Activated CD4-positive, alpha-beta T cell treated with anti-CD3 and anti-CD28 coated beads, Interleukin-2, amount 50 U/mL, for 24 hours (primary cell): ENCODE measurements around the gene LIPE.
"Not testable (repeated sequence)": the region's sequence is repeated elsewhere in the genome, so short reads cannot be mapped to it uniquely, and the experiment has no call there.

ENCODE experiments used
- DNase-seq, 2 donors: peaks; one replicate each; pipeline ENCODE4 v3.0.0-alpha.2; 2020; ENCODE audit warnings: low read depth in 1 of 2, low spot score in 1 of 2

The LIPE gene

DNA sequence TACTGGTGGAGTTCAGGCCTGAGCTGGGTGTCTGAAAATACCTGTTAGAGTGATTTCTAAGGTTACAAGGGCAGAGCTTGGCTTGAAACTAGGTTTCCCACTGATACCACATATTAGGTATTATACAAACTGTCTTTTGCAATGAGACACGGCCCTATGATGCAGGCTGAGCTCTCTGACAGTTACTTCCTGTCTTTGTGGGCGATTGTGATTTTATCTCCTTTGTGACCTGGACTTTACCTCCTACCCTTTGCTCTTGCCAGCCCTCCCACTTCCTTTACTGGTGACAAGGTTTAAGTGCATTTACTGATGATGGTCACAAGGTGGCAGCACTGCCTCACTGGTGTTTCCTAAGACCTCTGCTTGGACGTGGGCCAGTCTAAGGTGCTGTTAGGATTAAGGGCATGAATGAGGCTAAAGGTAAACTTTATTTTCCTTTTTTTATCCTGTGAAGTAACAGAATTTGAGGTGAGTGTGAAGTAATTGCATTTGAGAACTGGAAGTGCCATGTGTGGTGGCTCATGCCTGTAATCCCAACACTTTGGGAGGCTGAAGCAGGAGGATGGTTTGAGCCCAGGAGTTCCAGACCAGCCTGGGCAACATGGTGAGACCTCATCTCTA is 23.2 kb upstream of the LIPE start:
- DNase-seq = peak; percentile 43 to 72

DNA sequence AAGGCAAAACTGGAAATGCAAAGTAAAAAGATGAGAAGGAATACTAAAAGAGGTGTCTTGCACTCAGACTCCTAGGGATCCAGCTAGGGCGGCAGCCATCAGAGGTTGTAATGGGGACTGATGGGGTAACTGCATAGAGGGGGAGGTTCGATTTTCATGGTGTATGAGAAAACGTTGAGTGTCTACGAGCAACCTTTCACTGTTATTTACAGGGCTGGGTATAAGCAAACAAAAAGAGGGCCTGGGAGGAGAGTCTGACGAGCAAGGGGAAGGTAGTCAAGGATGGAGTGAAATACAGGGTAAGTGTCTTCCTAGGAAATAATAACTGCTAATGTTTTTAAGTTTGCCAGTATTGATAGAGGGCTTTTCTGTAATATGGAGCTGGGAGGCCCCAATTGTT is 21.1 kb upstream of the LIPE start:
- DNase-seq = not testable (repeated sequence)

DNA sequence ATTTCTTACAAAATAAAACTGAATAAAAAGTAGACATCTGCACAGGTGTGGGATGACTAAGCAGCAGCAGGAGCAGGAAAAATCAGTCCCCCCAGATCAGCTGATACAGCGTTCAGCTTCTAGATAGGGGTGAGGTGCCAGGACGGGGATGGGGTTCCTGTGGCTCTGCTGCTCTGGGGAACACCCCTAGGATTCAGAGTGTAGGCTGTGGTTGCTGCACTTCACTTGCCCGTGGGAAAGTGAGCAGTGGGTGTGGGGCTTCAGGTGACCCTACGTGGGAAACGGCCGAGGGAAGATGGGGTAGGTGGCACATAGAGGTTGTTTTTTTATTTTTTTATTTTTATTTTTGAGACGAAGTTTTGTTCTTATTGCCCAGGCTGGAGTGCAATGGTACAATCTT is 18.8 kb upstream of the LIPE start:
- DNase-seq = no peak

DNA sequence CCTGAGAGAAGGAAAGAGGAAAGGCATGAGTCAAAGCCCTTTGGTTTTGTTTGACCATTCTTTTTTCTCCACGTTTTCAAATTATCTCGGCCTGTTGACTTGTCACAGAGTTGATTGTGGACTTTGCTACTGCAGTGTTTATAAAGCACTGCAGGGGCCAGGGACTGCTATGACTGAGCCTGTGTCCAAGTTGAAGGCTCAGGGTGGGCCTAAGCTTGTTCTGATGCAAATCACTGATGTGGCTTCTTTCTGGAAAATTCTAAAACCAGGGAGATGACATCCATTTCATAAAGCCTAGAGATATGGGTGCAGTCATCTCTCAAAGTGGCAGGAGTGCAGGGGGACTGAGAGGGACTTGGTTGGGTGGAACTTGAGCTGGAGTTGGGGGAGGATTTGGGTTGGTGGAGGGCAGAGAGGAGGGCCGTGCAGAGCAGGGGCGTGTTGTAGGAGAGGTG is 16.8 kb upstream of the LIPE start:
- DNase-seq = no peak

DNA sequence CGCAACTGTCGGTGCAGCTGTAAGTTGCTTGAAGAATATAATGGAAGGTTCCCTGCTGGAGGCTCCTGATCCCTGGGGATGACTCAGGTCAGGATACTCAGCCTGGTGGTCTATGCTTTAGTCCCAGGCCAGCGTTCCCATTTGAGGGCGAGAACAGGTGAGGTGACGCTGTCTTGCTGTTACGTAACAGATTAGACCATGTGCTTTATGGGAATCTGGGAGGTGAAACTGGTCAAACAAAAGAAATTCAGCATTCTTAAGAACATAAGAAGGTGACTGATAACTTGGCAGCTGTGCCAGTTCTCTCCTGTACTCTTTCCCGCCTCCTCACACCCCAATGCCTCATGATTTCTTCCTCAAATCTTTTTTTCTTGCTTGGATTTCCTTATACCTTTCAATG is 15.6 kb upstream of the LIPE start, which contains the start of gene CXCL17:
CXCL17 (minus strand) TSS at position 114 of the 400 bp plus-strand sequence. CDS start 114 bp downstream, outside the sequence.
- no peak for DNase-seq

DNA sequence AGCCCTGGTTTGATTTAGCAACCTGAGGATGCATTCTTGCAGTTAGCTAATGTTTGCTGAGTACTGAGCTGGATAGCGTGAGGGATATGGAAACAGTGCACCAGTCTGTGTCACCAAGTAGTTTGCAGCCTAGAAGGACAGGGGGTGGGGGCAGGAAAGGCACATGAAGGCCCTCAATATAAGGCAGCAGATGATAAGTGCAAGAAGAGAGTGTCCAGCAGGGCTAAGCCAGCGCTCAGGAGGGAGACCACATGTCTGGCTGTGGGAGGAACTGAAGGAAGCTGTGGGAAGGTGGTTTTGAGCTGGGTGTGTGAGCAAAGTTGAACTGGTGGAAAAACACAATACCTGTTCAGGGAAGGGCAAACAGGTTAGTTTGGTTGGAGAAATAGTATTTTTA is 13.9 kb upstream of the LIPE start:
- DNase-seq = no peak

DNA sequence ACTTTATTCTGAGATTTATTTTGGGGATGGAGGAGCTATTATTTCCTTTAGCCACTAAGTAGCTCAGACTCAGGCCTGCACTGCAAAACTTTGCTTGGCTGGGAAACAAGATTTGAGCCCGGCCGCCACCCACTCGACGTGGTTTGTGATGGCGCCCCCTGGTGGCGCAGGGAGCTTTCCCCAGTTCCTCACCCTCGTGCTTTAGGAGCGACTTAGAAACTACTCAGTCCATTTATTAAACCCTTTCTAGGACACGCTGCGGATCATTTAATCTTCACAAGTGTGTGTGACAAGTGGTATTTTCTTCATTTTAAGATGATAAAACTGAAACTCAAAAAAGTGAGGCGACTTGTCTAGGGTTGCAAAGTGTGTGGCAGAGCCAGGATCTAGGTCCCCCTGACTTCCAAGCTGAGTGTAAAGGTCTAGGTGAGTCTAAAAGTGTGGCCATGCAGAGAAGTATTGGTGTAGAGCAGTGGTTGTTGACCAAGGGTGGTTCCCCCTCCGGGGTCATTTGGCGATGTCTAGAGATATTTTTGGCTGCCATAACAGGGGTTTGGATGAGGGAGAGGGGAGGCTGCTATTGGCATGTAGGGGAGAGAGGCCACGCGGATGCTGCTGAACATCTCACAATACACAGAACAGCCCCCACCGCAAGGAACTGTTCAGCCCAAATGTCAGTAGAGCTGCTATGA is 13.3 kb upstream of the LIPE start:
- DNase-seq = peak; percentile 60 to 68

DNA sequence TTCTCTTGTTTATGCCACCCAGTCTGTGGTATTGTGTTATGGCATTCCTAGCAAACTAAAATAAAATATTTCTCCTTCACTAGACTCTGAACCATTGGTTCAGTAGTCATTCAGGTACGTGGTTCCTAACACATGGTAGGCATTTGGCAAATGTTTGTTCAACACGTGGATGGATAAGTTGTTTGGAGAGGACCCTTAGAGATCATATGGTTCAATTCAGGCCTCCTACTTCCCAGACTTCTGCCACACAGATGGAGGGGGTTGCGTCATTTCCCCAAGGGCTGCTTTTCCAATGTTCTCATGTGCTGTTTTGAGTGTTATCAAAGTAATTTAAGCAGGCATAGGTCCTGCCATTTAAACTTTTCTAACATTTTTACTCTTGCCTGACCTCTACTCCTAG is 8.8 kb upstream of the LIPE start:
- DNase-seq = no peak

DNA sequence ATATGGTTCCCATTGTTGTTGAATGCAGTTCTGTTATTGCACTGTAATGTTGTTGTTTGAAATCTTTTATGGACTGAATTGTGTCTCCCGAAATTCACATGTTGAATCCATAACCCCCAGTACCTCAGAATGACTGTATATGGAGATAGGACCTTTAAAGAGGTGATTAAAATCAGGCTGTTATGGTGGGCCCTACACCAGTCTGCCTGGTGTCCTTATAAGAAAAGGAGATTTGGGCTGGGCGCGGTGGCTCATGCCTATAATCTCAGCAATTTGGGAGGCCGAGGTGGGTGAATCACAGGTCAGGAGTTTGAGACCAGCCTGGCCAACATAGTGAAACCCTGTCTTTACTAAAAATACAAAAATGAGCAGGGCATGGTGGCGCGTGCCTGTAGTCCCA is 8.1 kb upstream of the LIPE start:
- no peak for DNase-seq

DNA sequence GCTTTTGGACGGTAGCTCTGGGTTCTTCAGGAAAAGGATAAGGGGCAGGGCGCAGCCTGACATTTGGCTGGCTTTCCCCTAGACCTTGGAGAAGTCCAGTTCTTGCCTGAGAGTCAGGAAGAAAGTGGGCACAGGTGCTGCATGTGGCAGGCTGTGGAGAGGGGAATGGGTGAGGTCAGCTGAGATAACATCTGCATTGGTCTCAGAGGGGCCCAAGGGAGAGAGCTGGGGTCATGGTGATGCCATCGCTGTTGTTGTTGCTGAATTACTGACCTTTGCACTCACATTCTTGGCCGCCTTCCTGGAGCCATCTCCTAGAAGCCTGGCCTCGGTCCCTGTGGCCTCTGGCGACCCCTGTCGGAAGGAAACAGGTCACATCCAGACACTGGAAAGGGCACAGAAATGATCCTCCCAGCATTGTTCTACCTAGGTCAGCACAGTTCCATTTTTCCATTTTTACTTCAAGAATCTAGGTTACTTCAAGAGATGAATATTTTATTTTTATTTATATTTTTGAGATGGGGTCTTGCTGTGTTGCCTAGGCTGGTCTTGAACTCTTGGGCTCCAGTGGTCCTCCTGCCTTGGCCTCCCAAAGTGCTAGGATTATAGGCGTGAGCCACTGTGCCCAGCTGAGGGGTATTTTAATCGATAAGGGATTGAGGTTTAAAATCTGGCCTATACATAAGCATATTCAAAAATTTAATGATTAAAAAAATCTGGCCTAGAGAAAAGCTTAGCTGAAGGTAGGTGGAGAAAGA is 6.5 kb upstream of the LIPE start:
- peak in 1 of 2 donors; percentile 49 for DNase-seq

DNA sequence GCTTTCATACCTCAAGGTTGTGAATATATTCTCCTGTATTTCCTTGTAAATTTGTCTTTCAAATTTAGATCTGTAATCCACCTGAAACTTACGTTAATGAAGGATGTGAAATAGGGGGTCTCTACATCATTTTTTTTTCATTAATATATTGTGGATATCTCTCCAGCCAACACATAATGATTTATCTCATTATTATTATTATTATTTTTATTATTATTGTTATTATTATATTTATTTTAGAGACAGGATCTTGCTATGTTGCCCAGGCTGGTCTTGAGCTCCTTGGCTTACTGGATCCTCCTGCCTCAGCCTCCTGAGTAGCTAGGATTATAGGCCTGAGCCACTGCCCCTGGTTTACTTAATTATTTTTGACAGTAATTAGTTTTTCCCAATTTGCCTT is 4.3 kb upstream of the LIPE start:
- no peak for DNase-seq

DNA sequence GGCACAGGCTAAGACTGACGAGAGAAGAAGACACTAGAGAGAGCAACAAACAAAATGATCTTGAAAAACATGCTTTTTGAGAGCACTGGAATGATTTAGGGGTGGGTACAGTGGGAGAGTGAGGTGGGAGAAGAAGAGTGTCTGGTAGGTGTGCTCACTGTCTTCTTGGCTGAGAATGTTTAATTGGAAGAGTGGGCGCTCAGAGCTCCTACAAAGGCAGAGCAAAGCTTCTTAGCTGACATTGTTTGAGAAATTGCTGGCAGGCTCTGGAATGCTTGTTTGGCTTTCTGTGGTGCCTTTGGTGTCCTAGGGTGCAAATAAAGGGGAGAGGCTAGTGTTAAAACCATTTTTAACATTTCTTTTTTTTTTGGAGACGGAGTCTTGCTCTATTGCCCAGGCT is 1.5 kb upstream of the LIPE start:
- no peak for DNase-seq

DNA sequence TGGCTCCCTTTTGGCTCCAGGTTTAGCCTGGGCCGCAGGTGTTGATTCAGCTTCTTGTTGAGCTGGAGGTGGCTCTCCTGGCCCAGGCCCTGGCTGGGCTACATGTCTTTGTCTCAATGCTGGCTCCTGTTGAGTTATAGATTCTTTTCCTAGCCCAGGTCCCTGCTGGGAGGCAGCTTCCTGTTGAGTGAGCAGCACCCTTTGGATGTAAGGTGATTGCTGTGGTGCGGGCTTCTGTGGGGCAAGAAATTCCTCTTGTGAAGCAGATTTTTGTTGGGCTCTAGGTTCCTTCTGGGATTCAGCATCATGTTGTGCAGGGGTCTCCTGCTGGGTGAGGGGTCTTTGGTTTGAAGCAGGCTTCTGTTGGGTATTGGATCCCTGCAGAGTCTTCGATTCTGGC is 545 bp downstream of the LIPE start:
- DNase-seq = no peak

DNA sequence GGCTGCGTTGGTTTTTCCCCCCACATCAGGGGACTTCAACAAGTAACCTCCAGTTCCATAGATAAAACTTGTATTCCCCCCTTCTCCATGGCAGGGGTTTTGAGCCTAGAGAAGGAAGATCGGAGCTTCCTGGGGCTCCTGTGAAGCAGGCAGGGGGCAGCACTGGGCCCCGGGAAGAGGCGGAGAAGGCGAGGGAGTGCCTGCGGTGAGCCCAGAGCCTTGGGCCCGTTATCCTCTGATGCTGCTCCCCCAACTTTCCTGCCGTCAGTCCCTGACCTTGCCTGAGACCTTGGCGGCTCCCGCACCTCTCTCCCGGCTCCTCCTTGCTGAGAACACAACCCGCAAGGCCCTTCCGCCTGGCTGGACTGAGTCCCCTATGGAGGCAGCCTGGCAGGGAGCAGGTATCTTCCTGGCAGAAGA is 2.5 kb downstream of the LIPE start:
- DNase-seq = no peak

DNA sequence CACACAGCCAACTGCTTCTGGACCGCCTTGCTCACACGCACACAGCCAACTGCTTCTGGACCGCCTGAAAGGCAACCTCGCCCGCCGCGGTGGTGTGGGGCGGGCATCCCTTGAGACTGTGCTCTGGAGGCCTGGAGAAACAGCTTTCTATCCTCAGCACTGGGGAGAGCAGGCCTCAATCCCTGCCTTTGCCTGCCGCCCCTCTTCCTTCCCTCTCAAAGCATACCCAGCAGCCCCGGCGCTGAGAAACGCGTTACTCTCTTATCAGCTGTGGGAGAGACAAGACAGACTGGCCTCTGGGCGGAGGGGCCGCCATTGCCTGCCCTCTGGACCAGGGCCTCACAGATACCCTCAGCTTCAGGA is 2.9 kb downstream of the LIPE start:
- no peak for DNase-seq

DNA sequence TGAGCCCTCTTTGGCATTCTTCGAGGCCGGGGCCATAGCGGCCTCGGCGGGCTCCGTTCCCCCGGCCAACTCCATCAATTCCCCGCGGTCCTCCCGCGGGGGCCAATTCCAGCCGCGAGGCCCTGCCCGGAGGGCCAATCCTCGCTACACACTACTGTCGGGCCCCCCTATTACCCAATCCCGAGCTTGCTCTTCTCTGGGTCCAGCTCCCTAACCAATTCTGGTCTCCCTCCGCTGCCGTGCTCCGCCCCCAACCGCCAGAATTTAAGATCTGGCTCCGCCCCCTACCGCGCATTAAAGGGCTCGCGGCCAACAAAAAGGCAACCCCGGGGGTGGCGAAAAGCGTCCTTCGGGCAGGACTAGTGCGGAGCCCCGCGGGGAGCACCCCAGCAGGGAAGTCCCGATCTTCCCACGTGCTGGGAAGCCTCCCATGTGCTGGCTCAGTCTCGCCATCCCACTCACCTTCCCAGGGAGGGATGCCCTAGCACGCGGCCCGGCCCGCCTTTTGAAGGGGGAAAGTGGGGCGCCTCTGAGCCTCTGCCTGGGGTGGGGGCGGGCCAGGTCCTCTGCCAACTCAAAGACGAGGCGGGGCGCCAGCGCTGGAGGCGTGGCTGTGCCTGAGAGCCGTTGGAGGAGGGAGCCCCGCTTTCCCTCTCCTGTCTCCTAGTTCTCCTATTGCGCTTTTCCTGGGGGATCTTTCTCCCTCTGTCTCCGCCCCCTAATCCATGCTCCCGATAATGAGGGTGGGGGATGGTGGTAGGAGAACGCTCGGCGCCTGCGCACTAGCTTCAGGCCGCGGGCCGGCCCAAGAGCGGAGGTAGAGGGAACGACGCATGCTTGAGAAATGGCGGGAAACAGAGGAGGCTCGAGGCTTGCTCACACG is 3.5 kb downstream of the LIPE start:
- peak; percentile 87 to 91 for DNase-seq

DNA sequence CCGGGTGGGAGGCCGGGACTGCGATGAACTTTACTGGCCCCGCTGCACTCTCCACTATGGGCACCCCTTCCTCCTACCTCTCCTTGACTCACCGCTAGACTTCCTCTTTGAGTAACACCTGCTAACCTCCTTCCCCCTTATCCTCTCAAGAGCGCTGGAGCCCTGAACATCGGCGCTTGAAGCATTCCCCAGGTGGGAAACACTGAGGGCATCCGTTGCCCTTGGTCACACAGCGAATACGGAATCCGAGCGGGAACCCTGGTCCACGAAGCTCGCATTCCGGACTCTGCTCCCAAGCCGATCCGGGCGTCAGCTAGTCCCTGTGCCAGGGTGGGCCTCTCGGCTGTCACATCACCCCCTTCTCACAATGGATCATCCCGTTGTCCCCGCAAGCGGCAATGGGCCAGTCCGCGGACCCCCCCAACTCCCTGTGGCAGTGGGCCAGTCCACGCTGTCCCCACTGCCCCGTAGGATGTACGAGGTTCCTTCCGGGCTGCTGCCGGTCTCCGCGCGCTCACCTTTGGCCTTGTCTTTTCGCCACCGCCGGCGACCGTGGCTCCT is 4.2 kb downstream of the LIPE start:
- DNase-seq = peak in 1 of 2 donors; percentile 20

DNA sequence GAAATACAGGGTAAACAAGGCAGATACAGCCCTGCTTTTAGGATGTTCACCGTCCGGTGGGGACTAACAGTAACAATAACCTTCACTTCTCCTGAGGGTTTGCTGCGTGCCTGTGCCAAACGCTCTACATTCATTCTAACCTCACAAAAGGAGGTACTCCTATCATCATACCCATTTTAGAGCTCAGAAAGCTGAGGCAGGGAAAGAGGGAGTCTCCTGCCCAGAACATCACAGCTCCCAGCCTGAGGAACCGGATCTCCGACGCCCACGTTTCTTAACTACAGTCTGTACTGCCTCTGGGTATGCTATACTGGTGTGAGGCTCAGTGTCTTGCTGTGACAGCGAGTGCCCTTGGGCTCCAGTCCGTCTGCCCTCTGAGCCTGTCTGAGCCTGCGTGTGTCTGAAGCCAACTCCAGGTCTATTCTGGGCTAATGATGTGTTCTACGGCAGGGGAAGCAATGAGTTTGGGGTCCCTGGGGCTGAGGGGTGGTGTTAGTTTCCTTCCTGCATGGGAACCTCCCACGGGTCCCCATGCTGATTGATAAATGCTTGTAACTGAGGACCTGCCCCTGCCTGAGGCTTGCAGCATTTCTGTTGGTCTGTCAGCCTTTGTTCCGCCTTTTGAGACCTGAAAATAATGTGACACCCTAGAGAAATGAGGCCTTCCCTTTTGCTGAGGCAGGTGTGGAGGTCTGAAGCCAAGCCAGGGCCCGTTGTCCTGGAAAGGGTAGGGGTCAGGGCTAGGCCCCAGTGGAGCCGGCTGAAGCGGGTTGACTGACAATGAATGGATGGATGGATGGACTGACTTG is 4.9 kb downstream of the LIPE start:
- no peak for DNase-seq

DNA sequence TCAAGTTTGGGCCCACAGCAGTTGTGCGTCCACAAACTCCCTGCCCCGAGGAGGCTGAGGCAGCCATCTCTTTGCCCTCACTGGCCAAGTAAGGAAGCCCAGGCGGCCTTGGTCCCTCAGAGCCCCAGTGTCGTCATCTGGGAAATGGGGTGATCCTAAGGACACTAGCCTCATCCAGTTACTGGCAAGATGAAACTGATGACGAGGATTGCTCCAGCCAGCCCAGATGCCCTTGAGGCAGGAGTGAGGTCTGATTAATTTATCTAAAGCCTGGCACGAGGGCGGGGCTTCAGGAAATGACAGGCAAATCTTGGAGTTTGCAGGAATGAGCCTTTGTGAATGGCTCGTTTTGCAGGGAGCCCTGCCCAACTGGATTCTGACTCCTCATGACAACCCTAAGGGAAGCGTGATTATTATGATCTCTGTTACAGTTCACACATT is 5.6 kb downstream of the LIPE start:
- no peak for DNase-seq

DNA sequence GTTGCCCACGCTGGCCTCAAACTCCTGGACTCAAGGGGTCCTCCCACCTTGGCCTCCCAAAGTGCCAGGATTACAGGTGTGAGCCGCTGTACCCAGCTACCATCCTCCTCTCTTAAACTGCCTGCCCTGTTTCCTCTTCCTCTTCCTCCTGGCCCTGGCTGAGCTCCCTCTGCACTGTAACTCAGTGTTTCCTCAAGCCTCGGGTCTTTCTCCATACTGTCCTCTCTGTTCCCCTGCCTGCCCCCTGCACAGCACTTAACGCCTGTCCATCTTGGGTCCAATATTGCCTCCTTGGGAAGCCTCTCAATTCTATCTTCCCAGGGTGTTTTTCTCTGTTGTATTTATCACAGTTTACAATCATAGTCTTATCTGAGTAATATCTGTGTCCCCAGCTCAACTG is 6.1 kb downstream of the LIPE start:
- DNase-seq = no peak
